Esophagus squamous epithelium (tissue), 4 donors: Measurements from ENCODE around the gene TMEM63B.

Source experiments
- CTCF ChIP-seq, 6 experiments: fragments of 450-650 bp in 4 of 6; fragments of 200-600 bp in 2 of 6; sonication (generic) in 2 of 6; IDR thresholded peaks; one replicate each; pipeline ENCODE4 v1.5.1; 2016 to 2019; ENCODE audit warnings: antibody characterized with exemption in 6 of 6, mild to moderate bottlenecking in 4 of 6, moderate library complexity in 4 of 6
- POLR2A ChIP-seq, 4 donors: fragments of 450-650 bp; IDR thresholded peaks; one replicate each; pipeline ENCODE4 v1.6.1; 2017; ENCODE audit warnings: antibody characterized with exemption in 4 of 4, mild to moderate bottlenecking in 4 of 4, moderate library complexity in 3 of 4

- TF ChIP-seq POLR2A (IDR thresholded peaks at IDR 0.05) (no peak), CTCF (IDR thresholded peaks at IDR 0.05) (no peak)
These were observed 9.8 kb upstream of the TMEM63B start for GRCh38 chr6:44117397-44118128.
